HG02840 (cell line): ENCODE data around the gene DMAC2.
"Not testable (repeated sequence)": the region's sequence is repeated elsewhere in the genome, so short reads cannot be mapped to it uniquely, and the experiment has no call there.

Experiments
- ATAC-seq: cut with Tn5 transposase; IDR thresholded peaks from one replicate; pipeline ENCODE4 v1.9.1; 2021; ENCODE audit warnings: mild to moderate bottlenecking, moderate library complexity, moderate number of reproducible peaks; ENCODE audit not compliant: unreplicated experiment, low FRiP score

The DMAC2 gene

DNA sequence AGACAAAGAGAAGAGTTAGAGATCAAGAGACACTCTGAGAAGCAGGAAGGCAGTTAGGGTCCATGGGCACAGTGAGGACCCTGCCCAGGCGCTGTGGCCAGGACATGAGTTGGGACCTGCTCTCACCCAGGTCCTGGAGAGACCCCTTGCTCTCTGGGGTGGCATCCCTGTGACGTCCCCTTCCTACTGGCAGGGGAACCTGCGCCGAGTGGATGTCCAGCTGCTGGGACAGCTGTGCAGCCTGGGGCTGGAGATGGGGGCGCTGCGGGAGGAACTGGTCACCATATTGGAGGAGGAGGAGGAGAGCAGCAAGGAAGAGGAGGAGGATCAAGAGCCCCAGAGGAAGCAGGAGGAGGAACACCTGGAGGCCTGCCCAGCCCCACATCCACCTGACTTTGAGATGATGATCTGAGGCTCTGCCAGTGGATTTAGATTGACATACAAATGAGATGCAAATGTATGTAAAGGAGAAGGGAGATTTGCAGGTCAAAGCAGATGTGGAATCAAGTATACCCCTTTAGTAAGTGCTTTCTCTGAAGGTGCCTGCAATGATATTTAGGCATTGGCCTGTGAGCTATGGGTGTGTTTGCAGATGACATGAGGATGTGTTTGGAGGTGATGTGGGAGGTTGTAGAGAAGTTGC lies 4.2 kb upstream of the DMAC2 start:
- no peak for ATAC-seq

DNA sequence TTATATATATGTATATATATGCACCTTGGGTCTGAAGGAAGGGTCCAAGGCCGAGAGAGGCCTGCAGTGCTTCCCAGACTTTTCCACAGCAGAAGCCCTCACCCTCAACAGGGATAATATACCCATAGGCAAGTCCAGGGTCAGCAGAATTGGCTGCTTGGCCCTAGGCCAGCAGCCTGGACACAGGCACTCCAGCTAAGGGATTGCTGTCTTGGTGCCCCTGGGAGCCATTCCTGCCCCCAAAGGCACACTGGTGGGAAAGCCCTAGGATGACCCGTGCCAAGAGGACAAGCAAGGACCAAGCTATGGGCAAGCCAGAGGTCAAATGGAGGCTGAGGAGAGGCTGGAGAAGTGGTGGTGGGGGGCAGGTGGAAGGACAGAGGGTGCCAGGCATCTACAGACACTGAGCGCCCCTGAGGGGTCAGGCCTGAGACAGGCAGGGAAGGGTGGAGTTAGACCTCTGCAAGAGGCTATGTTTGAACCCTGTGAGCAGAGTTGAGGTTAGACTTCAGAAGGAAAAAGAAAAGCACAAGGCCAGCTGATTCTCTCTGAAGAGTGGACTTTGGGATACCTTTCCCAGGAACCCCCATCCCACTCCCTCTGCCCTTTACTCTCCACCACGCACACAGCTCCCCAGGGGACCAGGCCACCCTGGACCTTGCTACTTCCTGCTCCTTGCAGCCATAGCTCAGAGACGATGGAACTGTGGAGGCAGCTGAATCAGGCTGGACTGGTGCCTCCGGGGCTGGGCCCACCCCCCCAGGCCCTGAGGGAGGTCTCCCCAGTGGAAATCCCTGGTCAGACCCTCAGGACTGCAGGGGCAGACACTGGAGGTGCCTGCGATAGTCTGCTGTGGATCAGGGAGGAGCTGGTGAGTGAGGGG lies 3.0 kb upstream of the DMAC2 start, which contains the start of gene ERICH4:
Gene ERICH4 (plus strand): TSS at position 684 of the 883 bp plus-strand sequence. CDS start 14 bp downstream, at position 698.
- no peak for ATAC-seq

DNA sequence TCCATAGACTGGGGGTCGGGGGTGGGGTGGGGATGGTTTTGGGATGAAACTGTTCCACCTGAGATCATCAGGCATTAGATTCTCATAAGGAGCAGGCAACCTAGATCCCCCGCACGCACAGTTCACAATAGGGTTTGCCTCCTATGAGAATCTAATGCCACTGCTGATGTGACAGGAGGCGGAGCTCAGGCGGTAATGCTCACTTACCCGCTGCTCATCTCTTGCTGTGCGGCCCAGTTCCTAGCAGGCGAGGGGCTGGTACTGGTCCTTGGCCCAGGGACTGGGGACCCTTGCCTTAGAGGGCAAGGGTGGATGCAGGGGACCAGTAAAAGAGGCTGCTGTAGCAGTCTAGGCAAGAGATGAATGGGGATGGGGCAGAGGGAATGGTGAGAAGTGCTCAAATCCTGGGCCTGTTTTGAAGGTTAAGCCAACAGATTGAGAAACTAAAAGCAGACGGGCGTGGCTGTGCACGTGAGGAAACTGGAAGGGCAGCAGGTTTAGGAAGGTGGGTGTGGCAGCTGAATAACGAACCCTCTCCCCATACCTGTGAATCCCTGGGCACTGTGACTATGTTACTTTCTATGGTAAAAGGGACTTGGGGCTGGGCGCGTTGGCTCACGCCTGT lies 1.7 kb upstream of the DMAC2 start:
- ATAC-seq, result no peak

DNA sequence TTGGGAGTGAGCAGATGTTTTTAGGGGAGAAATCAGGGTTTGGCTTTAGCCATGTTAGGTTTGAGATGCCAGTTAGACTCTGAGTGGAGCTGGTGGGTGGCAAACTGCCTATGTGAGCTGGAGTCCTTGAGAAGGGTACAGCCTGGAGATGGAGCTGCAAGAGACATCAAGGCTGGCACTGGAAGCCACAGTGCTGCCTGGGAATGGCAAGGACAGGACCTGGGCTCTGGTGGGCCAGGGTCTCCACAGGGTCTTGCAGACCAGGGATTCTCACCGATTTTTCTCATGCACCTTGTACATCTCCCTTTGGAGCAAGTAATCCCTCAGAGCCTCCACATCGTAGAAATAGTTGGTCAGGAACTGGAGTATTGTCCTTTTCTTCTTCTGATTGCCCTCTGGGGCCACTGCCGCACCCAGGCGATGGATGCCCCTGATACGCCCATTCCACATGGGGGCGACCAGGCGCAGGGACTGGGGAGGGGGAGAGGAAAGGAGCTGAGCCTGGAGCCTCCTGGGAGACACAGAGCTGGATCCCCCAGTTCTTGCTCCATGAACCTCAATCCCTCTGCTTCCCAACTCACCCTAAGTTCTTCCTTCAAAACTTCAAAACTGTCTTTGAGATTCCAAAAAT lies 1.7 kb downstream of the DMAC2 start:
- ATAC-seq, result no peak

DNA sequence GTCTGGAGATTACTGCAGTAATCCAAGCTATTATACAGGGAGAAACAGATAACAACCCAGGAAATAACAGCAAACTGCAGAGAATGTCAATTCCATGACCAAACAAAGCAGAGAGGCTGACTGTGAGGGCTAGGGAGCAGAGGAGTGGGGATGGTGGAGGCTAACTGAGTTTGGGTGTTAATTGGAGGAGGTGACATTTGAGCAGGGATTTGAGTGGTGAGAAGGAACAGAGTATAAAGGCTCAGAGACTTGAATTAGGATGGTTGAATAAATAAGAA lies 3.1 kb downstream of the DMAC2 start:
- ATAC-seq, result no peak

DNA sequence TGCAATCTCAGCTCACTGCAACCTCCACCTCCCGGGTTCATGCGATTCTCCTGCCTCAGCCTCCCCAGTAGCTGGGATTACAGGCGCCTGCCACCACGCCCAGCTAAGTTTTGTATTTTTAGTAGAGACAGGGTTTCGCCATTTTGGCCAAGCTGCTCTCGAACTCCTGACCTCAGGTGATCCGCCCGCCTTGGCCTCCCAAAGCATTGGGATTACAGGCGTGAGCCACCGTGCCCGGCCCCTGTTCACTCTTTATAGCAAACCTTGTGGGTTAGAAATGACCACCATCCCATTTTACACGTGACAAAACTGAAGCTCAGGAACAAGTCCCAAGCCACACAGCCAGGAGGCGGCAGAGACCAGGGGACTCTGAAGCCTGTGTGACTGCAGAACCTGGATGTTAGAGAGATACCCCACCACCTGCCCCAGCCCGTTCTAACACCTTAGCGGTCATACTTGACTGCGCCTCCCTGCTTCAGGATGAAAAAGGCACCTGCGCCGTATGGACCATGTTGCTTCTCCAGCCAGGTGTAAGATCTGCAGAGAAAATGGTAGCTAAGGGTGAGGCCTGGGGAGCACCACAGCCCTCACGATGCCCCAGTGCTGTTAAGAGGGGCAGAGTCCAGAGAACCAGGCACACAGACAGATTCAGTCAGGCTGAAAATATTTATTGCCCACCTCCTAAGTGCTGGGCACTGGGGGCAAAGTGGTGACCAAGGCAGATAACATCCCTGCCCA lies 3.6 kb downstream of the DMAC2 start:
- no peak for ATAC-seq

DNA sequence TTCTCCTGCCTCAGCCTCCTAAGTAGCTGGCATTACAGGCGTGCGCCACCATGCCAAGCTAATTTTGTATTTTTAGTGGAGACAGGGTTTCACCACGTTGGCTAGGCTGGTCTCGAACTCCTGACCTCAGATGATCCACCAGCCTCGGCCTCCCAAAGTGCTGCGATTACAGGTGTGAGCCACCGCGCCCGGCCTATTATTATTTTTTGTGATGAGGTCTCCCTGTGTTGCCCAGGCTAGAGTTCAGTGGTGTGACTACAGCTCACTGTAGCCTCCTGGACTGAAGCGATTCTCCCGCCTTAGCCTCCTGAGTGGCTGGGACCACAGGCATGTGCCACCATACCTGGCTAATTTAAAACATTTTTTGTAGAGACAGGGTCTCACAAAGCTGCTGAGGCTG lies 4.3 kb downstream of the DMAC2 start:
- not testable (repeated sequence) for ATAC-seq

DNA sequence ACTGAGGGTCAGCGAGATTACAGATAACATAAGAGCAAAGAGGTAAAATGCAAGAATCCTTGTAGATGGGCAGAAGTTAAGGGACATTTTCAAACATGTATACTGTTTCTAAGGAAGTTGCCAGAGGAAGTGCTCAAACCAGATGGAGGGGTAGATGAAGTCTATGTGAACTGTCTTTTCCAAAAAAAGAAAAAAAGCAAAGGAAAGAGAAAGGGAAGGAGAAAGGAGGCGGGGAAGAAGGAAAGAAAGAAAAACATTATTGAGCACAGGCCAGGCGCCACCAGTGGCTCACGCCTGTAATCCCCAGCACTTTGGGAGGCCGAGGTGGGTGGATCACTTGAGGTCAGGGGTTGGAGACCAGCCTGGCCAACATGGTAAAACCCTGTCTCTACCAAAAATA lies 5.3 kb downstream of the DMAC2 start:
- ATAC-seq, result no peak

DNA sequence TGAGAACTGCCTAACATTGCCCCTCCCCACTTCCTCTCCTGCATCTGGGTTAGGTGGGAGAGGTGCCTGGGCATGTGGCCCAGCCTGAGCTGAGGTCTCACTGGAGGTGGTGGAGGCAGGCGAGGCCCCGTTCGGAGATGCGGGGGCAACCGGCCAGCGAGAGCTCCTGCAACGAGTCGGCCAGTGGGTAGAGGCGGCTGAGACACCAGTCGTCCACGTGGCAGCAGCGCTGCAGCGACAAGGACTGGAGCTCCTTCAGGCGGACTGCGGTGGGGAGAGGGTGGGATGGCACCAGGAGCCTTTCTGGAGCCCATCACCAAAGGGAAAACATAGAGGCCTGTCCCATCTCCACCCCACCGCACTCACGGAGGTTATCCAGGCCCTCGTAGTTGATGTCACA lies 6.5 kb downstream of the DMAC2 start:
- no peak for ATAC-seq

DNA sequence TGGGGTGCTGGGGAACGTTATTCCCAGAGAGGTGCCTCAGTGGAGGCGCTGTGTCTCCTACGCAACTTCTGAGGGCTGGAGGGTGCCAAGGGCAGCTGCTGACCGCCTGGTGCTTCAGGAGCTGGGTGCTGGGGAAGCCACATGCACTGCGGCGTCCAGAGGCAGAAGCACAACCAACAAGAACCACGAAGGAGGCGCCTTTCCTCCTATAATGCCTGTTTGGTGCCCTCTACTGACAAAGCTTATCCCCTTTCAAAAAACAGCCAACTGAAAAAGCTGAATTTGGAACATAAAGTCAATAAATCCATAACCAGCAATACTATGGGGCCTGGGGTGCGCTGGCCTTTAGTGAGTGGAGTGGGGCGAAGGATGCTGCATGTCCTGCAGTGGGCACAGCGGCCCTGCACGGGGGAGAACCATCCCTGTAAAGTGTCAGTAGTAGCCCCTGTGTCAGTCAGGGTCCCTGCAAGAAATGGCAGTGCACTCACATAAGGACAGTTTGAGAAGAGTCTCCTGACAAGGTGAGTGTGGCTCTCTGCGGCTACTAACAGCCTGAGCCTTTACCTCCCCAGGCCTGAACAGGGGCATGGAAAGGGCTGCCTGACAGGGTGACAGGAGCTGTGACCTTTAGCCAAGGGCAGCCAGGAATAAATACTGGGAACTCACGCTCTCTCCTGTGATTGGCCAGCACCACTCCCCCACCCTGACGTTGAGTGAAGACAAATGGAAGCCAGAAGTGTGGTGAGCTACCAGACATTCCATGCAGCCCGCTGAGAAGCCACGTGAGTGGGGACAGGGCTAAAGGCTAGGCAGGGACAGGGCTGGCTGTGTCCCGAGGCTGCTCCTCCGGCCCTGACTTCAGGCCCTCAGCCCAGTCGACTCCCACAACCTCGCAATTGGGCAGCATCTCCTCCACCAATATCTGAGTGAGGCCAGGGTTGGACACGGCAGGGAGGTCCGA lies 8.0 kb downstream of the DMAC2 start:
- no peak for ATAC-seq

DNA sequence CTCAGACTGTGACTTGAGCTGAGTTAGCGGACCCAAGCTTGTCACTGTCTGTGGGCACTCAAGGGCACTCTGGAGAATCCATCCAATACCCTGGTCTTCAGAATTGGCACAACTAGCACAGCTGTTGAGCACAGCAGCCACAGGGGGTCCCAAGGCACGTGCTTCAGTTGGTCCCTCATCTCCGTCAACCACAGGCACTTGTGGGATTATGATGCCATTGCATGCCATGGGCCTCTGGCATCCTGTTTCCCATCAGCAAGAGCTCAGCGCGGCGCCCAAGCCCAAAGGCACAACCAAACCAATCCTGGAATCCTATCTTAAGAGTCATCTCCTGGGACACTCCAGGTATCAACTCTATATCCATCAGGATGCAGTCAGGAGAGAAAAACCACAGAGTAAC lies 8.8 kb downstream of the DMAC2 start:
- ATAC-seq, result no peak

DNA sequence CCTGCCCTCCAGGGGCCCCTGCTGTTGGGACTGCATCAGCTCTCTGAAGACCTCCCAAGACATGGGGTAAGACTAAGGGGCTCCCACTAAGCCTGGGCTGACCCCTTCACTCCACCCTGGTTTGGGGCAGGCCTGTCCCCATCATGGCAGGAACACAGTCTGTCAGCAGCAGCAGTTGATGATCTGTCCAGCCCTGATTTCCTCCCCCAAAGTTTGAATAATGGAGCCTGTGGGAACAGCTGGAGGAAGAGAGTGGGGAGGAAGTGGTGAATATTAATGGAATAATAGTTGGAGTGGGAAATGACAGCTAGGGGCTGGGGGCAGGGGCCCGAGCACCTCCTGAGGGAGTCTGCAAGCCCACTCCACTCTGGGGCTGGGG lies 11.2 kb downstream of the DMAC2 start:
- no peak for ATAC-seq

DNA sequence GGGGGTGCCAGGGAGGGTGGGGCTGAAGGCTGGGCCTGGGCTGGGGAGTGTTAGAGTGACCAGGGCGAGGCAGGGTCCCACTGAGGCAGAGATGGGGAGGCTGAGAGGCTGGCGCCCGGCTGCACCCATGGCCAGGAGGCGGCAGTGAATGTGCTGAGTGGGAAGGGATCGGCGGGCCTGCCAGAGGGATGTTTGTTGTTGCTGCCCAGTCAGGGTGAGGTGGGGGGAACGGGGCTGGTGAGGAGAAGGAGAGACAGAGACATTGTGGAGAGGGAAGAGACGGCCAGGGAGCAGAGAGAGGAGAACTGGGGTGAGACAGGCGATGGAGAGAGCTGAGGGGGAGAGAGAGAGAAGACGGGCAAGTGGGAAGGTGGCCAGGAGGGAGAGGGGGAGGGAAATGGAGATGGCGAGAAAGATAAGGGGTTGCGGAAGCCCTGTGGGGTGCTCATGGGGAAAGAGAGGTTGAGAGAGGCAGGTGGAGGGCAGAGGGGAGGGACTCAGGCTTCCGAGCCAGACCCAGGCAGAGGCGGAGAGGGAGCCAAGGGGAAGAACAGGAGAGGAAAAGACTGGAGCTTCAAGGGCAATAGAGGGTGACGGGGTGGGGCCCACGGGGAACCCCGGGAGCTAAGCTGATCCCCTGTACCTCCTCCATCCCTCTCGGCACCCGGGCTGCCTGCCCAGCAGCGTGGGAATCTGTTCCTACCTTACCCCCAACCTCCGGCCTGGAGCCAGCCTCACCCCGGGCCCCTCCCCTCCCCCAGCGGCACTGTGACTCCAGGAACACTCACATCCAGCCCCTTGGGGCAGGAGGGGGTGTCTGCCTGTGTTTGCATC lies 11.8 kb downstream of the DMAC2 start:
- ATAC-seq, result no peak

DNA sequence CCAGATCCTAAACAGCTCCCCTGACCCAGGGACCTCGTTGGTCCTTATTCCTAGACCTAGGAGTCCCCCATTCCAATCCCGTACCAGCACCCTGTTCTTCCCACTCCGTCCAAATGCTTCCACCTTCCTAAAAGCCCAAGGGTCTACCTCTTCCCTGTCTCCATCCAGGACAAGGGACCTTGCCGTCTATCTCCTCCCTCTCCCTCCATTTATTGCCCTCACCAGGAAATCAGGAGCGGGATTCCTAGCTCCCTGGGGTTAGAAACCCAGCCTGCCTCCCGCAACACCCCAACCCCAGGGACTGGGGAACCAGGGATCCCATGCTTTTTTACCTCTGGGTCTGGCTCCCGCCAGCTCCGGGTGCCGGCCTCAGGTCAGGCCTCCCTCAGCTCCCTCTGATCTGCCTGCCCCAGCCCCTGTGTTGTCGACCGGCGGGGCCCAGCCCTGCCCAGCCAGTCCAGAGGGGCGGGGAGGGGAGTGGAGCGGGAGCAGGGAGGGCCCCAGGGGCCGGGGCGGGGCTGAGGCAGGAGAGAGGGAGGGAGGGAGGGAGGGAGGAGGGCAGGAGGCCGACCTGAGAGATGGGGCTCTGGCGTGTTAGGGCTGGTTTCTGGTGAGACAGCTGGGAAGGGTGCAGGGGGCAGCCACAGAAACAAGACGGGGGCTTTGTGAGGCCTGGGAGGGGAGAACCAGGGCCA lies 12.6 kb downstream of the DMAC2 start, which contains the start of gene B3GNT8:
Gene B3GNT8 (minus strand): TSS at position 423 of the 695 bp plus-strand sequence. CDS start 596 bp downstream, outside the sequence.
- ATAC-seq, result no peak

DNA sequence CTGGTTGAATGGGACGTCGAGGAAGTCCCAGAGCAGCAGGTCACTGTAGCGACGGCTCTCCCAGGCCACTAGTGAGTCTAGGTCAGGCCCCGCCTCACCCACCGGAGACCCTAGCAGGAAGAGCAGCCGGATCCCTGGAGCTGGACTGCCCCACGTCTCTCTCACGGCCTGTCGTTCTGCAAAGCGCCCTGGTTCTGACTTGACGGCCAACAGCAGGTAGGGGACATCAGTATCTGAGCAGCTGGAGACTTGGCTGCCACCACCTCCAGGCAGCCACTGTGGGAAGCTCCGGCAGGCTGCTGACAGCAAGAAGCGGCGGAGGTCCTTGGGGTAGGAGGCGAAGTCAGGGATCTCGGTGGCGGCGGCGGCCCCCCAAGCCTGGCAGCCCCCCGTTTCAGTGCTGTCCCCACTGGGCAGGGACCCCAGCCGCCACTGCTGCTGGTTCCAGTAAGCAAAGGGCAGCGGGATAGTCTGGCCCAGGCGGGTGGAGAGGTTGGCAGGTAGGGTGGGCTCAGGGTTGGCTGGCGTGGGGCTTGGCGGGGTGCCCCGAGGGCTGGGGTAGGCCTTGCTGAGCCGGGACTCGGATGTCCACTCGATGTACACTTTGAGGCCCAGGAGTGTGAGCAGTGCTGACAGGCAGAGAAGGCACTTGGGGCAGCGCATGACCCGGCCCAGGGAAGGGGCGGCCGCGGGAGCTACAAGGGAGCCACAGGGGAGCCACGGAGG lies 13.4 kb downstream of the DMAC2 start:
- no peak for ATAC-seq

DNA sequence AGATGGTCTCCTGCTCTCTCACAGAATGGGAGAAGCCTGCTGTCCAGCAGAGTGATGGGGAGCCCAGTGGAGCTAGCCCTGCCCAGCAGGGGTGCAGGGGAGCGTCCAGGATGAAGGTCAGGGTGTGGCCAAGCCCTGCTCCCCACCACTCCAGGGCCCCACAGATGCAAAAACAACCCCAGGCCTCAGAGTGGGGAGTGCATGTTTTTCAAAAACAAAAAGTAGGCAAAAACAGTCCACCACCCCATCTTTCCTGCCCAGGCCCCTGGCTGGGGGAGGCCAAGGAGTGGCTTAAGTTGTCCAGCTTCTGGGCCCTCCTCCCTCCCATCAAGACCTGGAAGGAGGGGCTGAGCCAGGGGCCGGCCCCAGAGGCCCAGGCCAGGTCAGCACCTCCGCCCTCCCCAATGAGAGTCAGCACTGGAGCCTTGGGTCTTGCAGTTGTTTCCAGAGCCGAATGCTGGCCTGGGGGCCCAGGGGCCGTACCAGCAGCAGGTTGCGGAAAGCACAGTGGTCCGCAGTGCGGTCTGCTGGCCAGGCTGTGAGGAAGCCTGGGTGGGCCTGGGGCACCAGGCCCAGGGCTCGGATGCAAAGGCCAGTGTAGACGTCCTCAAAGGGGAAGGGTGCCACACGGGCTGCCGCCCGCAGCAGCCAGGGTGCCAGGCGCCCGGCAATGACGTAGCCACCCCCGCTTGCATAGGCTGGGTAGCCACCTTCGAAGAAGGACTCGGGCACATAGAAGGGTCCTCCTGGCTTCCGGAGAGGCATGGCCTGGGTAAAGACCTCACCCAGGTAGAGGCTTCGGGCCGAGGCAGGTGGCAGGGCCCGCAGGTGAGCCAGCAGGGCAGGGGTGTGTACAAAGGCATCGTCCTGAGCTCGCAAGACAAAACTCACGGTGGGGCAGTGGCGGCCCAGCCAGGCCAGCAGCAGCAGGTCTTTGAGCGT lies 14.3 kb downstream of the DMAC2 start:
- no peak for ATAC-seq
